ENCODE results near the gene RASSF3.
A peak's percentile ranks its signal among the peaks of the same experiment; 100 is the strongest.
"Not testable (repeated sequence)": the region's sequence is repeated elsewhere in the genome, so short reads cannot be mapped to it uniquely, and the experiment has no call there.

RASSF3 gene

DNA sequence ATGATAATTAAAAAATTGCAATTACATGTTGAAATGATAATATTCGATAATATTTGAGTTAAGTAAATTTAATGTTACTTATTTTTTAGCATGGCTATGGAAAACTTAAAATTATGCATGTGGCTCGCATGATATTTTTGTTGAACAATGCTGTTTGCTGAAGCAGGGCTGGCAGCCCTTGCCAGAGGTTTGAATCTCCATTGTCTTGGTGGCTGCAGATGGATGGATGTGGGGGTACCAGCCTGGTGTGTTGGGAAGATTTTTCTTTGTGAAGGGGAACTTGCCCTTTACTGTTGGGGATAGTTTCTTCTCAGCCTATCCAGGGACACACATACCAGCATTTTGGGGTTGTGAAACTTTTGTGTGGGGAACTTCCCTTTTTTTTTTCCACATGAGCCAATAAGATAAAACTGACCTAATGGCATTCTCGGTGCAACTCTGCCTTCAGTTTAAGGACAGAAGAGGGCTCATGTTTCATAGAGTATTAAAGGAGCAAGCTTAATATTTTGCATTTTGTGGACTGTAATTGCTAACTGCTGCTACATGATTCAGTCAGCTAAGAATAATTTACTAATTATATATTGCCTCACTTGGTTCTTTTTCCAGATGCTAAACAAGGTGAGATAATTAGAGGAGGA is 8.8 kb downstream of the RASSF3 start:
- H3K4me3 ChIP-seq (ENCODE audit: control insufficient read depth, low read depth, low read length), result no peak overlapping the region
- TF ChIP-seq, protein P1, sequence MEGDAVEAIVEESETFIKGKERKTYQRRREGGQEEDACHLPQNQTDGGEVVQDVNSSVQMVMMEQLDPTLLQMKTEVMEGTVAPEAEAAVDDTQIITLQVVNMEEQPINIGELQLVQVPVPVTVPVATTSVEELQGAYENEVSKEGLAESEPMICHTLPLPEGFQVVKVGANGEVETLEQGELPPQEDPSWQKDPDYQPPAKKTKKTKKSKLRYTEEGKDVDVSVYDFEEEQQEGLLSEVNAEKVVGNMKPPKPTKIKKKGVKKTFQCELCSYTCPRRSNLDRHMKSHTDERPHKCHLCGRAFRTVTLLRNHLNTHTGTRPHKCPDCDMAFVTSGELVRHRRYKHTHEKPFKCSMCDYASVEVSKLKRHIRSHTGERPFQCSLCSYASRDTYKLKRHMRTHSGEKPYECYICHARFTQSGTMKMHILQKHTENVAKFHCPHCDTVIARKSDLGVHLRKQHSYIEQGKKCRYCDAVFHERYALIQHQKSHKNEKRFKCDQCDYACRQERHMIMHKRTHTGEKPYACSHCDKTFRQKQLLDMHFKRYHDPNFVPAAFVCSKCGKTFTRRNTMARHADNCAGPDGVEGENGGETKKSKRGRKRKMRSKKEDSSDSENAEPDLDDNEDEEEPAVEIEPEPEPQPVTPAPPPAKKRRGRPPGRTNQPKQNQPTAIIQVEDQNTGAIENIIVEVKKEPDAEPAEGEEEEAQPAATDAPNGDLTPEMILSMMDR (conservative IDR thresholded peaks at IDR 0.05; ENCODE audit: control insufficient read depth, insufficient read depth, low read depth, low read length), result no peak
- DNase-seq (ENCODE audit: low read depth), result peak; percentile 65

DNA sequence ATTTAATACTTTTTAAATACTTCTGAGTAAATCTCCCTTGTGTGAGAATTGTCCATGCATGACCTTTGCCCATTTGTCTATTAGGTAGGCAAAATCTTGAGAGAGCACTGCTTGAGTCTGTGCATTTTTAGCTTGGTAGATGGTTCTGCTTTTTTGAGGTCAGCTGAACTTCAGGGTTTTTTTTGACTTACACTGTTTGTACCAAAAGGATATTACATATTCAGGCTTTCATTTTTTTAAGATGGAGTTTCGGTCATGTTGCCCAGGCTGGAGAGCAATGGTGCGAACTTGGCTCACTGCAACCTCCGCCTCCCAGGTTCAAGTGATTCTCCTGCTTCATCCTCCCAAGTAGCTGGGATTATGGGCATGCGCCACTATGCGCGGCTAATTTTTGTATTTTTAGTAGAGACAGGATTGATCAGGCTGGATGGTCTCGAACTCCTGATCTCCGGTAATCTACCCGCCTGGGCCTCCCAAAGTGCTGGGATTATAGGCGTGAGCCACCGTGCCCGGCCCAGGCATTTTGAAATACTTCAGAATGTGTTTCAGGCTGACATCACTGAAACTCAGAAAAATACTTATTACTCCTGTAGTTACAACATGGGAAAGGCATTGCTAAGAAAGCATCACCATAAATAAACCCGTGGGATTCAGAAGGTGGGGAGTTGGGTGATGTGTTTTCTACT is 11.1 kb downstream of the RASSF3 start:
- no peak overlapping the region for H3K4me3 ChIP-seq (ENCODE audit: control insufficient read depth, low read depth, low read length)
- DNase-seq (ENCODE audit: low read depth), result peak; percentile 55
- TF ChIP-seq, protein P1 (conservative IDR thresholded peaks at IDR 0.05; ENCODE audit: control insufficient read depth, insufficient read depth, low read depth, low read length), result no peak

DNA sequence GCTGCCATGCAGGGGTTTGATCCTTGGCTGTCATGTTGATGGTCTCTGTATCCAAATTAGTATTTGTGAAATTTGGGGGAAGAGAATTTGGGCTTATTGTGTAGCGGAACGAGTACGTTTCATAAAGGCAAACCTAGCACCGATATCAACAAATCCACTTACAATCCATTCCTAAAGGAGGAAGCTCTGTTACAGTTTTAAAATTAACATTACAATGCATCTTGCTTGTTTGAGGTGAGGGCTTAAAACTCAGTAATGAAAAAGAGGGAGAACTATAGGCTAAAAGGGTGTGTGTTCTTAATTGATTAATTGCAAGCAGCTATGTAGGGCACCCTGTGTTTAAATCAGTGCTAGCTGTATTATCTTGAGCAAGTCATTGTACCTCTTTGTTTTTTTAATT is 13.7 kb downstream of the RASSF3 start:
- H3K4me3 ChIP-seq (ENCODE audit: control insufficient read depth, low read depth, low read length), result no peak overlapping the region
- no peak for DNase-seq (ENCODE audit: low read depth)
- TF ChIP-seq, protein P1 (conservative IDR thresholded peaks at IDR 0.05; ENCODE audit: control insufficient read depth, insufficient read depth, low read depth, low read length), result no peak

DNA sequence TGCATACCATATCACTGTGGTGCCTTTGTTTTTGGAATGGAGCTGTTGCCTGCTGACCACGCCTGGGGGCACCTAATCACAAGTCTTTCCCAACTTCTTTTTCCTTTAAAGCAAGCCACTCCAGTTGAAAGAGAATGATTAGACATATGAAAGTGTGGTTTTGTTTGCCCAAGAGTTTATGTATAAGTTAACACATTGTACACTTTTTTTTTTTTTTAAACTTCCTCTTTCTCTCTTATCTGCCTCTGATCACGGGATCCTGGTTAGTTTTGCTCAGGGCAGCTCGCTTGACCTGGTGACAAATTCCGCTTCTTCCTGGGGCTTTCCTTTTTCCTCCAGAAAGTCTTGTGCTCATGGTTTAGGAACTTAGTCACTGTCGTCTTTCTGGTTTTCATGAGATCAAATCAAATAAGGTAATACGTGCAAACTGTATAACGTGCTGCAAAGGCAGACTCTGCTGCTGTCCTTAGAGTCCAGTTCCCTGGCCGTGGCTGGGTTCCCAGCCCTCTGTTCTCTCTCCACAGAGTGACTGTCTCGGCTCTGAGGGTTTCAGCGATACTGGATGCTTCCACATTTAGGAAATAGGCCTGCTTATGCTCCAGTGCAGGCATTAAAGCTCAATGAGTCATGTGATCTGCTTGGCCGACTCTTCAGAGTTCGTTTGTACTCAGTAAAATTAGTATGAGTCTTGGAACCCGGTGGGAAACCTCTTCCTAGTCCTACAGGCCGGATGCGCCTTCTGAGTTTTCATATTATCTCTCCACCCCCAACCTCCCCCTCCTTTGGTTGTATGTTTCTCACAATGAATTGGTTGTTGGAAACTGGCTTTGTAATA is 15.2 kb downstream of the RASSF3 start:
- peak; percentile 89 for DNase-seq (ENCODE audit: low read depth)
- TF ChIP-seq, protein P1 (conservative IDR thresholded peaks at IDR 0.05; ENCODE audit: control insufficient read depth, insufficient read depth, low read depth, low read length), result no peak
- peak overlapping the region; percentile 25 for H3K4me3 ChIP-seq (ENCODE audit: control insufficient read depth, low read depth, low read length)

DNA sequence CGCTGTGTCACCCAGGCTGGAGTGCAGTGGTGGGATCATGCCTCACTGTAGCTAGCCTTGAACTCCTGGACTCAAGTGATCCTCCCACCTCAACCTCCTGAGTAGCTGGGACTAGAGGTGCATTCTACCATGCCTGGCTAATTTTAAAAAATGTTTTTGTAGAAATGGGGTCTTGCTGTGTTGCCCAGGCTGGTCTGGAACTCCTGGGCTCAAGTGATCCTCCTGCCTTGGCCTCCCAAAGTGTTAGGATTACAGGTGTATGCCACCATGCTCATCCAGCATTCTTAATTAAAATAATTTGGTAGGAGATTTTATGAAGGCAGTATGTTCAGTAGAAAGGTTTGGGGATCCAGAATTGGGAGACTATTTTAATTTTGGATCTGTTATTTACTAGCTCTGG is 16.3 kb downstream of the RASSF3 start:
- not testable (repeated sequence) for H3K4me3 ChIP-seq (ENCODE audit: control insufficient read depth, low read depth, low read length)

DNA sequence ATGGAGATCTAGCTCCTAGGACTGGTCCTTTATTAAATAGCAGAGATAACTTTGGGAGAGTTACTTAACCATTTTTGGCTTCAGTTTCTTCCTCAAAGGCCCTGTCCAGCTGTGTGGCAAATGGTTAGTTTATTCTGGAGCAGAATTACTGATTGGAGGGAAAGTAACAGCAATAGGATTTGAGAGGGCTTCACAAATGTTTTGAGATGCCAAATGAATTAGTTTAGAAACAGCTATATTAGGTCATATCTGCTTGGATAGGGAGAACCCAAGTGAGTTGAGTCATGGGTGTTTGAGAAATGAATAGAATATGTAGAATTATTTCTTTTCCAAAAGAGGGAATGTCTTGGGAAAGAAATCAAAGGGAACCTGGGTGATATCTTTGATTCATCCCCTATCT is 17.5 kb downstream of the RASSF3 start:
- TF ChIP-seq, protein P1 (conservative IDR thresholded peaks at IDR 0.05; ENCODE audit: control insufficient read depth, insufficient read depth, low read depth, low read length), result no peak
- H3K4me3 ChIP-seq (ENCODE audit: control insufficient read depth, low read depth, low read length), result no peak overlapping the region
- peak; percentile 88 for DNase-seq (ENCODE audit: low read depth)

More for the DNA sequence above, 16.3 kb downstream of the RASSF3 start:
- not testable (repeated sequence) for DNase-seq (ENCODE audit: low read depth)

DNA sequence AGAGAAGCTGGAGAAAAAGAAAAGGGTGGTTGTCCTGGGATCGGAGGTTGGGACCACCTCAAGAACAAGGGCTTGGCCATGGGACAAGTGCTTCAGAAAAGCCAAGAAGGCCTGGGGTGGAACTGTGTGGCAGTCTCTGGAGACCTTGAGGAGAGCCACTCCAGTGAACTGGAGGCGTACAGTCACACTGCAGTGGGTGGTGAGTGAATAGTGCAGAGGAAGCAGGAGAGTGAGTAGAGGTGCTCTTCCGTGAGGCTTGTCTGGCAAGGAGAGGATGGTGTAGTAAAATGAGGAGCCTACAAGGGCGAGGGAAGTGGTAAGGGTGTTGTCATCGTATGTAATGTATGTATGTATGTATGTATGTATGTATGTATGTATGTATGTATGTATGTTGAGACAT is 20.9 kb downstream of the RASSF3 start:
- TF ChIP-seq, protein P1 (conservative IDR thresholded peaks at IDR 0.05; ENCODE audit: control insufficient read depth, insufficient read depth, low read depth, low read length), result no peak
- no peak overlapping the region for H3K4me3 ChIP-seq (ENCODE audit: control insufficient read depth, low read depth, low read length)
- no peak for DNase-seq (ENCODE audit: low read depth)

All from fibroblast of mammary gland (primary cell).